SK-N-DZ (cell line): ENCODE results near the gene LITAFD.
A peak's percentile ranks its signal among the peaks of the same experiment; 100 is the strongest.
"Not testable (repeated sequence)": the region's sequence is repeated elsewhere in the genome, so short reads cannot be mapped to it uniquely, and the experiment has no call there.

ENCODE experiments used
- DNase-seq: peaks from one replicate; pipeline ENCODE4 v3.0.0-alpha.2; 2015; ENCODE audit warnings: low spot score

Gene LITAFD

DNA sequence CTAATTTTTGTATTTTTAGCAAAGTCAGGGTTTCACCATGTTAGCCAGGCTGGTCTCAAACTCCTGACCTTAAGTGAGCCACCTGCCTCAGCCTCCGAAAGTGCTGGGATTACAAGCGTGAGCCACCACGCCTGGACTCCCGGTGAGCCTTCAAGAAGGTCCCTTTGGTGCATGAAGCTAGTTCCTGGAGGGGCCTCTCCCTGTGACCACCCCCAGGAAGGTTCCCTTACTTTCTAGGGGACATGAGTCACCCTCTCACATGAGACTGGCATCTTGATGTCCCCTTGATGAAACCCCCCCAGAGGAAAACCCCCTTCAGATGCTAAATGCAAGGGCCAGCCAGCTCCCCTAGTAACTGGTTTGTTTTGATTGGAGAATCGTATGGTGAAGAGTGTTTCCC, 26.2 kb upstream of the LITAFD start:
- no peak for DNase-seq

DNA sequence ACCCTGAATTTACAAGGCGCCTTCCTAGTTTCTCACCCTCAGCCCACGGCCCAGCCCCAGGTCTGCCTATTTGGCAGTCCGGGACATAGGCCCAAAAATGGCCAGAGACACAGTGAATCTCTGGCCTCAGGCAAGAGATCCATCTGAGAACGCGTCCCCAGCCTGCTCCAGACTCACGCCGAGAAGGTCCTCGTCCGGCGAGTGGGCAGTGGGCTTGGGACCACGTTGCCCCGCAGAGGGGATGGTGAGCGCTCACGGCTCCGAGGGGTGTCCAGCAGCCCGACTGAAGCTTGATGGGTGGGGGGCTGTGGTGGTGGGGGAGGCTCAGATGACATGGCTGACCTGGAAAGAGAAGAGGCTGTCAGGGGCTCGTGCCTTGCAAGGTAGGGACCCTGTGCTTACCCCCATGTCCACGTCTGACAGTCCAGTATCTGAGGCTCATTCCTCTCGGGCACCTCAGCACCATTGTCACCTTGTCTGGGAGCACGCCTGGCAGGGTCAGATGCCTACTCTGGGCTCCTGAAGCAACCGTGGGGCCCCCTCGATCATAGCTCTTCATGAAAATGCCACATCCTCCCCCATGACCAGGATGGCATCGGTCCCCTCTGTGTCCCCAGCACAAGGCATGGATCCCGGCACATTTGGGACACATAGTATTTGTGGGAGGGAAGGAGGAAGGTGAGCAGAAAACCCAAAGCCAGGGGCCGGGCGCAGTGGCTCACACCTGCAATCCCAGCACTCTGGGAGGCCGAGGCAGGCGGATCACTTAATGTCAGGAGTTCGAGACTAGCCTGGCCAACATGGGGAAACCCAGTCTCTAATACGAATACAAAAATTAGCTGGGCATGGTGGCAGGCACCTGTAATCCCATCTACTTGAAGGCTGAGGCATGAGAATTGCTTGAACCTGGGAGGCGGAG, 22.9 kb upstream of the LITAFD start:
- no peak for DNase-seq

DNA sequence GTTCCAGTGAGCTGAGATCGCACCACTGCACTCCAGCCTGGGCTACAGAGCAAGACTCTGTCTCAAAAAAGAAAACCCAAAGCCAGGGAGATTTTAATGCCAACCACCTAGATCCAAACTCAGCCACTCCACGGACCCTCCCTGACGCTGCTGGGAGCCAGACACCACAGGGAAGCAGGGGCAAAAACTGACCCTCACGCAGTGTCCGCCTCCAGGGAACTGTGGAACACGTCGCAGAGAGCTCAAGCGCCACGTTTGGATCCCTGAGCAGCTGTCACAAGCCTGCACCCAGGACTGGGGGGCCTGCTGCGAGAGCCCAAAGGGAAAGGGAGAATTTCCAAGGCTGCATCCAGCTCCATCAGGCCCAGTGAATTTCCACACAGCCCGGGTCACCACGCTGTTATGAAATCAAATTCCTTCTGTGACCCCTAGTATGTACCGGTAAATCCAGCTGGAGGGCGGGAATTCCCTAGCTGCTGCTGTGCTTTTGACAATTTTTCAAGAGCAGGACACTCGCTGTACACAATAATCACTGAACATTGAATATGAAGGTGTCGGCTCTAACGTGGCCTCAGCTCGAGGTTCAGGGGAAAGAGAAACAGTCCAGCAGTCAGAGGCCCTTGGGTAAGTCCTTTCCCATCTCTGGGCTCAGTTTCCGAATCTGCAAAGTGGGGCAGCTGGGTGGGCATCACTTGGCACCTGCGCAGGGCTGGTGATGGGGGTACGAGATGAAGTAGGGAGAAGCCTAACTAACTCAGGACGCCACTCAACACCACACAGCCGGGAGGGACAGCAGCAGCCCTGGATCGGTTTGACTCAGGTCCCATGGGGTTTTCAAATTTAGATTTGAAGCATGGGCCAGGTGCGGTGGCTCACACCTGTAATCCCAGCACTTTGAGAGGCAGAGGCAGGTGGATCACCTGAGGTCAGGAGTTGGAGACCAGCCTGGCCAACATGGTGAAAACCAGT, 22.0 kb upstream of the LITAFD start:
- no peak for DNase-seq

DNA sequence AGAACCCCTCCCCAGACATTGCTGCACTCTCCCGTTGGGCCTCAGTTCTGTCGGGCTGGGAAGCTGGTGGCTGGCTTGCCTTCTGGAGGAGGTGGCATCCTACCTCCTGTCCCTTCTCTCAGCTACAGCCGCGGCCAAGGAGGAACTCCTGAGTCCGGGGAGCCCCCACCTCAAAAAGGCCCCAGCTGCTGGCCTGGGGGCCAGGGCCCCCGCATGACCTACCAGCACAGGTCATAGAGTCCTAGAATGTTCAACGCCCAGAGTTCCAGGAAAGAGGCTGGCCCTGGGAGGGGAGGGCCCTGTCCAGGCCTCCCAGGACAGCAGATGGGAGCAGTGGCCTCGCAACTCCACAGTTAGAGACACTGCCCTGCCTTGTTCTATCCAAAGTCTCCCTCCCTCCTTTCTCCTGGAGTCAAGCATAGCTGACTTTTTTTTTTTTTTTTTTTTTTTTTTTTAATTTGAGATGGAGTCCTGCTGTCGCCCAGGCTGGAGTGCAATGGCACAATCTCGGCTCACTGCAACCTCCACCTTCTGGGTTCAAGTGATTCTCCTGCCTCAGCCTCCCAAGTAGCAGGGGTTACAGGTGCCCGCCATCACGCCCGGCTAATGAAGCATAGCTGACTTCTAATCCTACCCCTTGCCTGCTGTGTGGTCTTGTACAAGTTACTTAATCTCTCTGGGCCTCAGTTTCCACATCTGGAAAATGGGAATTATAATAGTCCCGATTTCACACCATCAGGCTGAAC, 20.4 kb upstream of the LITAFD start:
- no peak for DNase-seq

DNA sequence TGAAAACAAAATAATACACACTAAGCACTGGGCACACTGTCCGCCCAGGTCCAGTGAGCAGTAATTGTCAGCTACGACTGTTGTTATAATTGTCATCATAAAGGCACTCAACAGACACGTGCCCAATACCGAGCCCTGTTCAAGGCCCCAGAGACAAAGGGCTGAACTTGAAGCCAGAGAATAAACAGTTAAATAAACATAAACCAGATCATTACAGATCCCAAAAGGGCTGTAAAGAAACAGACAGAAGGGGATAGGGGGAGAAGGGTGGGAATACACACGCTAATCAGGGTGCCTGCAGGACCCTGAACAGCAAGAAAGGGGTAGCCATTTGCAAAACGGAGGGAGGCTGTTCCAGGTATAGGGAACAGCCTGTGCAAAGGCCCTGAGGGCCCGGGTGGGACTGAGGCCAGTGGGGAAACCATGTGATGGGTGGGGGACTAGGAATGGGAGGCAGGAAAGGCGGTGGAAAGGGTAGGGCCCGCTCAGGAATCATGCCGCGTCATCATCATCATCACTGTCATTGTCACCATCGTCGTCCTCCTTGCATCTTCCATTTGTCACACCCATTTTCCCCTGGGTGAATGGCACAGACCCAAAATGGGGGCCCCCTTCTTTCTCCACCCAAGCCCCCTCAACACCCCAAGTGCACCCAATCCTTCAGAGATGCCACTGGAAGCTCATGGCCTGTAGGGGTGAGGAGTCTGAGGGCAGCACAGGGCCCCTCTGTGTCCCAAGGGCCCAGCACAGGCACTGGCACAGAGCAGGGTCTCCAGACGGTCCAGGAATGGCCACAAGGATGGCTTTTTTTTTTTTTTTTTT, 19.6 kb upstream of the LITAFD start:
- no peak for DNase-seq

DNA sequence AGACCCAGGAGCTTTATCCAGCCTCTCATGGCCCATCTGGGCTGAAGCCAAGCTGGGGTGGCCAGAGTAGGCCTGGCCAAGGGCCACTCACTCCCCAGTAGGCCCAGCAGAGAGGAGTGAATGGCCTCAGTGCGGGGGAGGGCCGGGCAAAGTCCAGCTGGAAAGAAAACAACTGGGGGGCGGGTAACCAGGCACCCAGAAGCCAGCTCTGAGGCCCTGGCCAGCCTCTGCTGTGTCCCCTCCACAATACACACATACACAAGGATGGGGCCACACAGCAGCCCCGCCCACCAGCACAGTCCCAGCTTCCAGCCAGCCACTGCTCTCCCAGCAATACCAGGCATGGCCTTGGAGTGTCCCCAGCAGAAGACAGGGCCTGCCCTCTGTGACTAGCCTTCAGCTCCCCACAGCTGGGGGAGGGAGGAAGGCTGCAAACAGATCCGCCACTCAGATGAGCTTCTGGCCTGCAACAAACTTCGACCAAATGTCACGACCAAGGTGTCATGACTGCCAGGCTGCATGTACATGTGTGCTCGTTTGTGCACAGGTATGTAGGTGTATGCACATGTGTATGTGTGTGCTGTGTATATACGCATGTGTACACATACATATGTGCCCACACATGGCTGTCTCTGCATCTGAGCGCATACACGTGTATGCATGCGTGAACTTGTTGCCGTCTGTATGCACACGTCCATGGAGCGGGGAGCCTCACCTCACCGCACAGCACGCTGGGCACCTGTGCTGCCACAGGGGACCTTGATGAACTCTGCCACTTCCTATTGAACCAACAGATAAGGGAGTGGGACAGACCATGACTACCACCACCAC, 18.3 kb upstream of the LITAFD start:
- no peak for DNase-seq

DNA sequence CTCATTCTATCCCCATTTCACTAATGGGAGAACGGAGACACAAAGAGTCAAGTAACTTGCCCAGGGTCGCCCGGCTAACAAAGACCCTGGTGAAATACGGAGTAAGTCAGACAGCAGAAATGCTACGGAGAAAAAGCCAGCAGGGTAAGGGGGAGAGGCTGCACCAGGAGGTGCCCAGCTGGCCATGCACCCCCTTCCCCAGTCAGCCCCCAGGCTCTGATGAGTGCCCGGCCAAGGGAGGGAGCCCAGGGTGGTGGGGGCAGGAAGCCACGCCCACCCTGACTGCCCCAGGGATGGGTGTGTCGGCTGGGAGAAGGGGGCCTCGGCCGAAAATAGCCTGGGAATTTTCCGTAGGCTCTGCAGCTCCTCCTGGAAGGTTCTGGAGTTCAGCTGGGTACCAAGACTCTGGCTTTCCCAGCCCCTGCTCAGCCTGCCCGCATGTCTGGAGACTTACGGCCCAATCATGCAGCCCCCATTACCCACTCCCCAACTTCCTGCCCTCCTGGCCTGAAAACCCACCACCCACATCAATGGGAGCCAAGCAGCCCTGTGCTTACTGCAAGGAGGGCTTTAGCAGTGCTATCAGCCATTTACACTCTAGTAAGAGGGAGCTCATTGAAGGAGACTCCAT, 17.6 kb upstream of the LITAFD start:
- no peak for DNase-seq

DNA sequence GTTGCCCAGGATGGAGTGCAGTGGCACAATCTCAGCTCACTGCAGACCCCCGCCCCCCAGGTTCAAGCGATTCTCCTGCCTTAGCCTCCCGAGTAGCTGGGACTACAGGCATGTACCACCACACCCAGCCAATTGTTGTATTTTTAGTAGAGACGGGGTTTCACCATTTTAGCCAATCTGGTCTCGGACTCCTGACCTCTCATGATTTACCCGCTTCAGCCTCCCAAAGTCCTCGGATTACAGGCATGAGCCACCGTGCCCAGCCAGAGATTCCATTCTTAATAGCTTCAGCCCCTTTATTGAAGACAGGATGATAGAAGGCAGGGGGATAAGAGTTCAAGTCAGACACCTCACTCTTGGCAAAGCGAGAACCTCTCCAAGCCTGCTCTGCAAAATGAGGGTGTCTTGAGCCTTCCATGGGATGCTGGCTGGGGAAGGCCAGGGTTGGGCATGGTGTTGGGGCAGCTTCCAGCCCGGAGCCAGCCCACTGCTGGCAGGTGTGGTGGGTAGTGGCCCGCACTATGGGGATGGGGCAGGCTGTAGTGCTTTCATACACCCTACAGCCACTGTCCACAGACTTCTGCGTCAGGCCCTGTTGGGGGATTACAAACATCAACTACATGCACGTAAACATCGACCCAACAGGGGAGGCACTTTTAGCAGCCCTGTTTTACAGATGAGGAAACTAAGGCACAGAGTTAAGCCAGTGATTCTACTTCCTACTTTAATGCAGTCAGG, 16.8 kb upstream of the LITAFD start:
- no peak for DNase-seq

DNA sequence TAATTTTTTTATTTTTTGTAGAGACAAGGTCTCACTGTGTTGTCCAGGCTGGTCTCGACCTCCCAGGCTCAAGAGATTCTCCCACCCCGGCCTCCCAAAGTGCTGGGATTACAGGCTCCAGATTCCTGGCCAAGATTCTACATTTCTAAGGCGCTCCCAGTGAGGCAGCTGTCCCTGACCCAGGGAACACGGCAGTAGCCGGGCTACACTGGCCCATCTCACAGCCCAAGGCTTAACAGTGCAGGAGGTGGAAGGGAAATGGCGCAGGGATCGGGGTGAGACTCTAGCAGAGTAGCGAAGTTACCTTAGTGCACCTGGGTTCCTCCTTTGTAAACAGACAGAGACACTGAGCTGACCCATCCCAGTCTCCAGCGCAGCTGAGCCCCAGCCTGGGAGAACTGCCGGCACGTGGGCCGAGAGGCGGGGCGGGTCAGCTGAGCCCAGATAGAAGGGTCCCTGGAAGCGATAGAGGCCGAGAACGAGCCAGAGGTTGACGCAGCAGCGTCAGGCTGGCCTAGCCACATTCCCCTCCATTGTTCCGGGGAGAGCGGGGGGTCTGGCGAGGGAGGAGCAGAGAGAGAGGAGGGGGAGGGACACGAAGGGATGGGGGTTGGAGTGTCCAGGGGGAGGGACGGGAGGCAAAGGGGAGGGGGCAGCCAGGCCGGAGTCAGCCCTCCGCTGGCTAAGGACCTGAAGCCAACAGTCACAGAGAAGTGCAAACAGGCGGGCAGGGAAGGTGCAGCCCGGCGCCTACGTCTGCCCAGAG, 15.8 kb upstream of the LITAFD start:
- peak; percentile 50 for DNase-seq

DNA sequence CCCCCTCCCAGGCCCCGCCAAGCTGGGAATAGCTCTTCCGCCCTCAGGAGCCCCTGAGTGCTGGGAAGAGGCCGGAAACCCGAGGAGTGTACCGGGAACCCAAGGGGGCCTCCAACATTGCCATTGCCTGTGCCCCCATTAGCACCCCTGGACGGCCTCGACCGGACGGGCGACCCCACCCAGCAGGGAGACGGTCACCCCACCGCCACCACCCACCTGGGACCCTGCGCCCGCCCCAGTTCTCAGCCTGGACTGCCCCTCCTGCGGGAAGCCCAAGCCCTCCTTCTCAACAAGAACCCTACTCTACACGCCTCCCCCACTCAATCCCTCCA, 15.3 kb upstream of the LITAFD start:
- DNase-seq: no peak

DNA sequence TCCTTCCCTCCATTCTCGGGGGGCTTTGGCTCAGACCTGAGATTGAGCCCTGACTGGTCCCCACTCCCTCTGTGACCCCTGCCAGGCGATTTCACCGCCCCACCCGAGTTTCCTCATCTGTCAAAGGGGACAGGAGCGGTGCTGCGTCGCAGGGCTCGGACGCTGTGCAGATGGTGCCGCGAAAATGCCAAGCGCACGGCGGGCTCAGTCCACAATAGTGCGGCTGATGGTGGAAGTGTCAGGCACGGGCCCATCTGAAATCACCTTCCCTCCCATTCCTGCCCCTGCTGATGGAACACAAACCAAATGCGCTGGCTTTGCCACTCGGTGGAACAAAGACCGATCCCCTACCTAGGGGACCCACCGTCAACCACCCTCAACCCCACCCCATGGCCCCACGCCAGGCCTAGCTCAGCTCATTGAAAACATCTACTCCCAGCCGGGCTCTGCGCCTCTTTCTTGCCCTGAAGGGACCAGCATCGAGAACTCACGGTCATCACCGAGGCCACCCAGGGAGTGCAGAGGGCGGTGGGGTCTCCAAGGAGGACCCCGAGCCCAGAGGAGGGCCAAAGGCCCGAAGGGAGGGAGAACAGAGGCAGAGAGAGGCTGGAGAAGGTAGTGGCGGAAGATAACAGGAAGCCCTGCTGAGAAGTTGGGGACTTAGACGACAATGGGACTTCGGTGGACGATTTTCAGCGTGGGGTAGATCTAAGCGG, 14.8 kb upstream of the LITAFD start:
- DNase-seq: no peak

DNA sequence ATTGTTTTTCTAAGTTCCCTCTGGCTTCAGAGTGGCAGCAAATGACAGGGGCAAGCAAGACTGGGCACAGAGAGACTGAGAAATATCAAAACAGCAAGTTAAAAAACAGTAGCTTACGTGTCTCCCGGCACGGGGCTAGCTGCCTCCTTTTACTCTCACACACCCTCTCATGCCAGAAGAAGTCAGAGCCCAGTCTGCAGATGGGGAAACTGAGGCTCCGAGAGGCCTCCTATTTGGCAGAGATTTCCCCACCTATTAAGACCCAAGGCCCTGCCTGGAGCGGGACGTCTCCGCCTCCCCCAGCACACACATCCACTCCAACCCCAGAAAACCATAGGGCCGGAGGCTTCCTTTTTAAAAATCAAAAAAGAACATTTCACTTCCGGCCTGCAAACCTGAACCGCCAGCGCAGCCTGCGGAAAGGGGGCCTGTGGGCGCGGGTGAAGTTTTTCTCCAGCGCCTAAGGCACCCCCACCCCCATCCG, 14.2 kb upstream of the LITAFD start:
- DNase-seq: no peak

DNA sequence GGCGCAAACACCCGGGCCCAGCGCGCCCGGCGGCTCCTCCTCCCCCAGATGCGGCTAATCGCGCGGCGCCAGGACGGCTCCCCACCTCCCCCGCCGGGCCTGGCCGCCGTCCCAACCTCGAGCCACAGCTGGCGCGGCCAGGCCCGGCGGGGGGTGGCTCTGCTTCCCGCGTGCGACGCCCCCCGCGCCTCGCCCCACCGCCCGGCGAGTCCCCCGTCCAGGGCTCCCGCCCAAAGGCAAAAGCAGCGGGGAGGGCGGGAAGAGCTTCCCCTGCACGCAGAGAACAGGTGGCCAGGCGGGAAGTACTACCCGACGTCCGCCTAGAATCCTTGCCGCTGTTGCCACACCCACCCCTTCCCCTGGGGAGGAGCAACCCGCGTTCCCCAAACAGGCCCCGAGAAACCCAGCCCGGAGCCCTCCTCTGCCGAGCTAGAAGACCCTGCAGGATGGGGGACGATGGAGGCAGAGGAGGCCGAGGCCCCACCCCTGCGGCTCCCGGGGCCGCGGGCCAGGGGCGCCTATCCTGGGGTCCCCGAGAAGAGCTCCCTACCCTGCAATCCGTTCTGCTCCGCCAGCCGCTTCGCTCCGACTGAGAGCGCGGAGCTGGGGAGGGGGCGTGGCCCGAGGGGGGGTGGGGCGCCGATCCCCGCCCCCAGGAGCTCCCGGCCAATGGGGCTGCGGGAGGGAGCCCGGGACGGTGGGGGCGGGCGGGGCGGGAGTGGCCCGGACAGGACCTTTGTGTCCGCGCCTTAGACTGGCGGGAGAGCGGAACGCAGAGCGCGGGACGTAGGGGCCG, 13.5 kb upstream of the LITAFD start, which contains the start of gene CARHSP1:
Gene CARHSP1 (minus strand): TSS at position 591 of the 796 bp plus-strand sequence. CDS start 9,678 bp downstream, outside the sequence.
- peak; percentile 92 for DNase-seq

DNA sequence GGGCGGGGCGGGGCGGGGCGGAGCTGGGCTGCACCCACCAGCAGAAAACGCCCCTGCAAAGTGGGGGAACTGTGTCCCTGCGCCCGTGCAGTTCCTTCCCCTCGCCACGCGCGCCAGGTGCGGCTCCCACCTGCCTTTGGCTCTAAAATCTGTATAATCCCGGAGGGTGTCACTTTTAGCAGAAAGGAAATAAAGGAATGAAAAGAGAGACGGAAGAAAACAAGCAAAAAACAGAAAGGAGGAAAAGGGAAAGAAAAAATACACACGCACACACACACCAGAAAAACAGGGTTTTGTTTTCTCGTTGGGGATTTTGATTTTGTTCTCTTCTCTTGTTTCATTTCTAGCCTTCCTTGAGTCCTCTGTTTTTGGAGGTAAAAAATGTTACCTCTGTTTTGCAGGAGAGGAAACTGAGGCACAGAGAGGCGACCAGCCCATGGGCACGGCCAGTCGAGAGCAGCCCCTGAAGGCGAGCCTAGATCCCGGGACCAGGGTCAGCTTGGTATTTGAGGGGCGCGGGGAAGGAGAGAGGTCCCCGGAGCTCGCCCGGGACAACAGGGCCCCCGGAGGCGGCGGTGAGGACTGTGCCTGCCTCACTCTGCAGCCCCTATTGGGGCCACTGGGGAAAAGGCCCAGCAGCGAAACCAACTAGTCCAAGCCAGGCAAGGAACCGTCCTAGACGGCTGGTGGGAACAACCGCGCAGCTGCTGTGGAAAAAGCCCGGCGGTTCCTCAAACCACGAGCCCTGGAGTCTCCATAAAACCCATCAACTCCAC, 12.8 kb upstream of the LITAFD start:
- peak; percentile 55 for DNase-seq

DNA sequence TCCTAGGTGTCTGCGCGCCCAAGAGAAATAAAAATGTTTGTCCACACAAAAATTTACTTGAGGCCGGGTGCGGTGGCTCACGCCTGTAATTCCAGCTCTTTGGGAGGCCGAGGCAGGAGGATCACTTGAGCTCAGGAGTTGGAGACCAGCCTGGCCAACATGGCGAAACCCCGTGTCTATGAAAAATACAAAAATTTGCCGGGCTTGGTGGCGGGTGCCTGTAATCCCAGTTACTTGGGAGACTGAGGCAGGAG, 12.2 kb upstream of the LITAFD start:
- DNase-seq: not testable (repeated sequence)

DNA sequence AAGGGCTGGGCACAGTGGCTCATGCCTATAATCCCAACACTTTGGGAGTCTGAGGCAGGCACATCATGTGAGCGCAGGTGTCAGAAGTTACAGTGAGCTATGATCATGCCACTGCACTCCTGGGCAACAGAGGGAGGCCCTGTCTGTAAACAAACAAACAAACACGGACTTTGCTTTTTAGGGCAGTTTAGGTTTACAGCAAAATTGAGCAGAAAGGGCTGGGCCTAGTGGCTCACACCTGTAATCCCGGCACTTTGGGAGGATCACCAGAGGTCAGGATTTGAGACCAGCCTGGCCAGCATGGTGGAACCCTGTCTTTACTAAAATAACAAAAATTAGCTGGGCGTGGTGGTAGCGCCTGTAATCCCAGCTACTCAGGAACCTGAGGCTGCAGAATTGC, 10.1 kb upstream of the LITAFD start:
- no peak for DNase-seq
